KG1 (cell line): Measurements from ENCODE around the gene SLC39A11.
"Not testable (repeated sequence)": the region's sequence is repeated elsewhere in the genome, so short reads cannot be mapped to it uniquely, and the experiment has no call there.

ENCODE experiments used
- DNase-seq: peaks from one replicate; lab custom pipeline; 2025; lab: John Stamatoyannopoulos, UW

SLC39A11 gene

GRCh38 chr17:73107191-73107590 lies 14.7 kb upstream of the SLC39A11 start:
- no peak for DNase-seq

DNA sequence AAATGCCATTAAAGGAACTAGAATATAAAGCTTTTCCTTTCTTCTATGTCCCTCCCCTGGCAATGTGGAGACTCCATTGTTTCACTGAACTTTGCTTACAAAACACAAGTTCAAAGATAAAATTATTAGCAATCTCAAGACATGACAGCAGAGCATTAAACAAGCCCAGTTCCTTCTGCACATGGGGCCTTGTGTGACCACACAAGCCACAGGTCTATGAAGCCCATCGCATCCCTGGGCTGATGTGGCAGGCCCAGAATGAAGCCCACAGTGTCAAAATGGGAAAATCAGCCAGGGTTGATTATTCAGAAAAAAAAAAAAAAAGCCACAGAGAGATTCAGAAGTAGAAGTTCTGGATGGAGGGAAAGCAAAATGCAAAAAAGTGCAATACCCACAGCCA lies 12.9 kb upstream of the SLC39A11 start:
- no peak for DNase-seq

GRCh38 chr17:73104450-73104849 lies 12.0 kb upstream of the SLC39A11 start:
- DNase-seq = no peak

GRCh38 chr17:73103641-73104335 lies 11.3 kb upstream of the SLC39A11 start:
- DNase-seq = no peak

DNA sequence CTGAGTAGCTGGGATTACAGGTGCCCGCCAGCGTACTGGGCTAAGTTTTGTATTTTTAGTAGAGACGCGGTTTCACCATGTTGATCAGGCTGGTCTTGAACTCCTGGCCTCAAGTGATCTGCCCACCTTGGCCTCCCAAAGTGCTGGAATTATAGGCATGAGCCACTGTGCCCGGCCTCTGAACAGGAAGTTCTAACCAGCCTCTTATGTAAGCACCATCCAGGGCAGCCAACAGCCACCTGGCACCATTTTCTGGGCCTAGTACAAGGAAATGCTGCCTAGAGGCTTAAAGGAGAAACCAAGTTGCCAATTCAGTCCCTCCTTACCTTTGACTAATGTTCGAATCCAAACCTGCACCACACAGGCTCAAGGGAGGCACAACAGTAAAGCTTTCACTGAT lies 8.5 kb upstream of the SLC39A11 start:
- DNase-seq = no peak

- DNase-seq = no peak
Measured at GRCh38 chr17:73100363-73100762, 7.9 kb upstream of the SLC39A11 start.

DNA sequence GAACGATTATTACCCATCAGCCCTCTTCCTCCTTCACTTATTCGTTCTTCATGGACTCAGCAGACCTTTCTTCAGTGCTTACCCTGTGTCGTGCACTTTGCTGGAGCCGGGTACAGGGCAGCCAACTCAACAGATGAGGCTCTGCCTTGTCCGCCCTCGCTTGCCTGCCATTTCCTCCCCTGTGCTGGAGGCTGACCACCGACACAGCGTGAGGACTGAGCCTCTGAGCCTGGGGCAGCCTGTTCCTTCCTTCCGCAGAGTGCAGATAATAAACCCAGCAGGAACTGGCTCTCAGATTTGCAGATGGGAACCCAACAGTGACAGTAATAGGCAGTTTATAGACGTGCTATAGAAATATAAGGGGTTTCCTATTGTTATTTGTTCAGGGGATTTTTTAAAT lies 7.0 kb upstream of the SLC39A11 start:
- DNase-seq = peak; percentile 58

DNA sequence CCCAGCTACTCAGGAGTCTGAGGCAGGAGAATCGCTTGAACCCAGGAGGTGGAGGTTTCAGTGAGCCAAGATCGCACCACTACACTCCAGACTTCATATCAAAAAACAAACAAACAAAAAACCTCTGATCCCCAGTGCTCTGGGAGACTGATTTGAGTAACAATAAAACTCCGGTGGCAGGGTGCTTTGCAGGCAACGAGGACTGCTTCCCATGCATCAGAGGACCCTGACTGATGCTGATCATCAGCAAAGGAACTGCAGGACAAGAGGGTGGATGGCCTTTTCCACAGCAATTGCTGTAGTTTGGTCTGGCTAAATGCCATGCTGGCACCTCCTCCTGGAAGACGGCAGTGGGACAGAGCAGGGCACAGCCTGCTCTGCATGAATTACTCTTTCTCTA lies 6.4 kb upstream of the SLC39A11 start:
- DNase-seq = no peak

- DNase-seq = not testable (repeated sequence)
Measured at GRCh38 chr17:73097973-73098765, 5.7 kb upstream of the SLC39A11 start.

DNA sequence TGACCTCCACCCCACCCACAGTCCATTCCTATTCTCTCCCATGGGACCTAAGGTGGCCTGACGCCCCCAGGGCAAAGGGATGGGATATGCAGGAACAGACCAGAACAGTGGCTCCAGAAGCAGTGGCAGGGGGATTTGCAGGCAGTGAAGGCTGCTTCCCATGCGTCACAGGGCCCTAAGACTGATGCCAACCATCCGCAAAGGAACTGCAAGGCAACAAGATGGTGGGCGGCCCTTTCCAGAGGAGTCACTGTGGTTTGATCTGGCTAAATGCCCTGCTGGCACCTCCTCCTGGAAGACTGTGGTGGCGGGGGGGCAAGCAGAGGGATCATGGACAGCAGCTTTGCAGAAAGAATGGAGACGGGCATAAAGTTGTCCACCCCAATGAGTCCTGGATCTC lies 4.4 kb upstream of the SLC39A11 start:
- no peak for DNase-seq

DNA sequence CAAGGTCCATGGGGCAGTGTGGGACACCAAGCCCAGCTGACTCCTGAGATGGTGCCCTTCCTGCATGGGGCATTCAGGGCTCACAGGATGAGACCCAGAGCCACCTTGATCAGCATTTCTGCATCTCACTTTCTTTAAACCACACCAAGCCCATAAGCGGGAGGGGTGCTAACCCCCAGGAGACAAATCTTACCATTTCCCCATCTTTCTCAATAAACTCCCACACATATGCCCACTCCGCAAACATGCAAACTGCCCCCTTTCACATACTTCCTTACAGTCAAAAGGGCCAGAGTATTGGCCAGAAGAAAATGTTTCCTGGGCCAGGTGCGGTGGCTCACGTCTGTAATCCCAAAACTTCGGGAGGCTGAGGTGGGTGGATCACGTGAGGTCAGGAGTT lies 3.7 kb upstream of the SLC39A11 start:
- no peak for DNase-seq

GRCh38 chr17:73093286-73093685 lies 798 bp upstream of the SLC39A11 start:
- DNase-seq = no peak

DNA sequence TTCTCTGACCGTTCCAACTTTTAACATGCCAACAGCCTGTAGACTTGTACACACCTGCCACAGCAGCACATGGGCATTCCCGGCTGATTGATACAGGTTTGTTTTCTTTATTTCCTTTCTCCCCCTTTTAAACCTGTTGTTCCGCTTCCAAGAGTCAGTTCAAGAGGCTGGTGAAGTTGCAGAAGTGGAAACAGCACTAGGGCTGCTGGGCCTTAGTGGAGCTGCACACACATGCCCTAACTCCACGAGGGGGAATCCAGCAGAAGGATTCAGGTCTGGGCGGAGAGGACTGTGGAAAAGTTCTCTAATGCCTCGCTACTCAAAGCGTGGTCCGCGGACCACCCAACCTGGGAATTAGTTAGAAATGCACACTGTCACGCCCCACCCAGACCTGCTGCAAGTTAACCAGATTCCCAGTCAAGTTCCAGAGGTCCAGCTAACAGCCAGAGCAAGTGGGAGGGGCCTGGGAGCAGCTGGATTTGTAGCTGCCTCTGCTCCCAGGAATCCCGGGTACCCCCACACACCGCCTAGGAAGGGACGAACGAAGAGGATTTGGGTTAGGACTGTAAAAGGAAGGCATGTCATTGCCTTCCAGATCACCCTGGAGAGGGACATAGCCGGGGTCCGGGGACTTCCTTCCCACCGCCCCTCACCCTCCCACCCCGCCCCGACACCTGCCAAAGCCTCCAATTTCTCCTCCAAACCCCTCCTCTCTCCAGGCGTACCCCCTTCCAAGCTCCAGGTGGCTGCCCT lies 542 bp downstream of the SLC39A11 start:
- no peak for DNase-seq

DNA sequence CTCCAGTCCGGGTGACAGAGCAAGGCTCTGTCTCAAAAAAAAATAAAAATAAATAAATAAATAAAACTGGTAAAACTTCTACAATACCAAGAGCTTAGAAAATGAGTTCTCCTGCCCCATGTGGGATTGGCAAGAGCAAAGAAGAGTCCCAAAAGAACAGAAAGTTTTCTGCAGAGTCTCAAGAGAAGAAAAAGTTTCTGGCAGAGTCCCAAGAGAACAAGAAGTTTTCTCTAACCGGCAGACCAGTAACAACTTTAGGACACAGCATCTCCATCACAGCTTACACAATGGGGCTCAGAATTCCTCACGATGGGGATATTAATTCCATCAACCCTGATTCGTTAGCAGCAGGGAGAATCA lies 1.1 kb downstream of the SLC39A11 start:
- no peak for DNase-seq

GRCh38 chr17:73090396-73091202 lies 1.9 kb downstream of the SLC39A11 start:
- no peak for DNase-seq

- no peak for DNase-seq
Measured at GRCh38 chr17:73089322-73090317, 2.9 kb downstream of the SLC39A11 start.

GRCh38 chr17:73088561-73088960 lies 3.9 kb downstream of the SLC39A11 start:
- no peak for DNase-seq

DNA sequence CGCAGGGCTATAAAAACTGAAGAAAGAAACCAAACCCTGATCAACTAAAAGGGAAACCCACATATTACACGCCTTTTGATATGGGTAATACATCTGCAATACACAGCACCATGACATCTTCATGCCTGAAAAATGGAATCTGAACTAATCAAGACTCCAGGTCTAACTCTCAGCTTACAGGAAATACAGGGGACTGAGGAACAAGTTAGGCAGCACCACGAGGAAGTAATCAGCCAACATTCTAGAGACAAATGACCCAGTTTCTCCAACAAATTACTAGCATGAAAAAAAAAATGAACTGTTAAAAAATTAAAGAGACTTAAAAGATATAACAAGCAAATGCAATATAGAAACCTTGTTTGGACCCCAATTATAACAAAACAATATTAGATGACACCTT lies 9.1 kb downstream of the SLC39A11 start:
- no peak for DNase-seq

GRCh38 chr17:73074566-73074965 lies 17.9 kb downstream of the SLC39A11 start:
- no peak for DNase-seq

DNA sequence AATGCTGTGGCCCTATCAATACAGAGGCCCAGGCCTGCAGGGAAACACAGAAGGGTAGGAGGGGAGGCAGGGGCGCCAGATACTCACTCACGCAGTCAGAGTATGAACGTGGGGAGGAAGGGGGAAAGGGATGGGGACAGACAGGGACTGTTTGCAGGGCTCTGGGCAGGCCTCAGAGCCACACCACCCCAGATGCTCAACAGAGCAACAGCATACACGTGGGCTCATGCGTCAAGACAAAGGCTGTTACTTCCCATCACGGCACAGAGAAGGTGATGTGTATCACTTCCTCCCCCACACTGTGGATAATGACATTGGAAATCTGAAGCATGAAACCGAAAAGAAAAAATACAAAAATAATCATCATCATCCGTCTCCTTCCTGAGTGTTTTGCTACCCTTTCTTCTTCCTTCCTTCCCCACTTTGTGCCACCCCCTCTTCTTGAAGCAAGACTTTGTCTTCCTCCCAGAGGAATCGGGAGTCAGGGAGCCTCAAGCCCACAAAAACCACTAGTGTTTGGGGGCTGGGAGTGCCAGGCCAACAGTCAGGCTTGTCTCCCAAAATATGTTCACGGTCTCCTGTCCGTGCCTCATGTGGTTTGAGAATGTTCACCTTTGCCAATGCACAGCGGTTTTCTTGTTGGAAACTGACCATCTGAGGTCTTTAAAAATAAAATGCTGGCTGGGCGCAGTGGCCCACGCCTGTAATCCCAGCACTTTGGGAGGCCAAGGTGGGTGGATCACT lies 20.1 kb downstream of the SLC39A11 start:
- DNase-seq = no peak
